WERI-Rb-1 (cell line): Measurements from ENCODE around the gene AGFG1.

Experiments
- DNase-seq: peaks from one replicate; pipeline ENCODE4 v3.0.0-alpha.2; 2020
- H3K27ac ChIP-seq: fragments of 250-450 bp; sonication (Bioruptor Pico); 2 replicates; pipeline ENCODE4 v1.5.1; 2020; ENCODE audit warnings: mild to moderate bottlenecking, moderate library complexity
- H3K27me3 ChIP-seq: fragments of 250-450 bp; sonication (Bioruptor Pico); 2 replicates; pipeline ENCODE4 v1.5.1; 2021; ENCODE audit warnings: mild to moderate bottlenecking, low read depth, moderate library complexity; ENCODE audit not compliant: insufficient read depth, severe bottlenecking
- H3K36me3 ChIP-seq: fragments of 250-450 bp; sonication (Bioruptor Pico); 2 replicates; pipeline ENCODE4 v1.5.1; 2020; ENCODE audit warnings: mild to moderate bottlenecking, moderate library complexity
- H3K4me3 ChIP-seq: 2 replicates; pipeline ENCODE4 v1.5.1; 2011; ENCODE audit warnings: low read depth, mild to moderate bottlenecking, control low read depth, low read length
- H3K9me3 ChIP-seq: fragments of 250-450 bp; sonication (Bioruptor Pico); 2 replicates; pipeline ENCODE4 v1.5.1; 2021; ENCODE audit warnings: mild to moderate bottlenecking, moderate library complexity; ENCODE audit not compliant: severe bottlenecking
- TF ChIP-seq, protein P1 (sequence below): IDR thresholded peaks from 2 replicates; pipeline ENCODE4 v1.5.1; 2011; ENCODE audit warnings: low read depth, mild to moderate bottlenecking, control low read depth, inconsistent platforms, low read length

The AGFG1 gene

DNA sequence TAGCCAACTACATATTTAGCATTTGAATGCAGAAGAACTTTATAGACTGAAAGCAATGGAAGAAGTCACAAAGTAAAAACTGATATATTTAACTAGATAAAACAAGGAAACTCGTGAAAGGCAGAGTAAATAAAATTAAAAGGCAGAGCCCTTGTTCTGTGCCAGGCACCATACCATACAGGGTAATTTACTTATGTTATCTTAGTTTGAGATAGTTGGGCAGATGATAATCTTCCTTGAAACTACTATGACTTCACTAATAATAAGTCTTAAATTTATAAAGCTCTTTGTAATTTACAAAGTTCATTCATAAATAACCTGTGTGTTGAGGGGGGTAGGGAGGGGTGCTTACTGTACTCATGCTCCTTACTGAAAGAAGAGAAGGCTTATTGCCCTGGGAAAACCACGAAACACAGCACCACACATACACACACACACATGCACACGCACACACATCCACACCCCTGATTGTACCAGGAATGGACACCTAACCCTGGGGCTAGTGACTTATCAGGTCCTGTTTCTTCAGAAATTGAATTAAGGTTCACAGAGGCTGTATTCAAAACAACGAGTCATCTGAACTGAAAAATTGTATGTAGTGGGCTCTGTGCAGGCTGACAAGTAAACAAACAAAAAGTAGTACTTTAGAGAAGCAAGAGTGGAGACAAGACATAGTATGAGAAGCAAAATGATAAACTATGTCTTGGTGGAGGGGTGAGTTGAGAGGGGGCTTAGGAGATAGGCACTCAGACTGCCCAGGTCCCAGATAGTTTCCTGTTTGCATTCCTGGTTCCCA, 38.1 kb downstream of the AGFG1 start:
- Histone ChIP-seq H3K27me3 (no peaks in the 10 kb centered on the region), H3K4me3 (no peak overlapping the region), H3K9me3 (no peaks in the 10 kb centered on the region), H3K36me3 (no peaks in the 10 kb centered on the region), H3K27ac (no peak overlapping the region)
- no peak for DNase-seq
- TF ChIP-seq, protein P1, sequence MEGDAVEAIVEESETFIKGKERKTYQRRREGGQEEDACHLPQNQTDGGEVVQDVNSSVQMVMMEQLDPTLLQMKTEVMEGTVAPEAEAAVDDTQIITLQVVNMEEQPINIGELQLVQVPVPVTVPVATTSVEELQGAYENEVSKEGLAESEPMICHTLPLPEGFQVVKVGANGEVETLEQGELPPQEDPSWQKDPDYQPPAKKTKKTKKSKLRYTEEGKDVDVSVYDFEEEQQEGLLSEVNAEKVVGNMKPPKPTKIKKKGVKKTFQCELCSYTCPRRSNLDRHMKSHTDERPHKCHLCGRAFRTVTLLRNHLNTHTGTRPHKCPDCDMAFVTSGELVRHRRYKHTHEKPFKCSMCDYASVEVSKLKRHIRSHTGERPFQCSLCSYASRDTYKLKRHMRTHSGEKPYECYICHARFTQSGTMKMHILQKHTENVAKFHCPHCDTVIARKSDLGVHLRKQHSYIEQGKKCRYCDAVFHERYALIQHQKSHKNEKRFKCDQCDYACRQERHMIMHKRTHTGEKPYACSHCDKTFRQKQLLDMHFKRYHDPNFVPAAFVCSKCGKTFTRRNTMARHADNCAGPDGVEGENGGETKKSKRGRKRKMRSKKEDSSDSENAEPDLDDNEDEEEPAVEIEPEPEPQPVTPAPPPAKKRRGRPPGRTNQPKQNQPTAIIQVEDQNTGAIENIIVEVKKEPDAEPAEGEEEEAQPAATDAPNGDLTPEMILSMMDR, result no peak

DNA sequence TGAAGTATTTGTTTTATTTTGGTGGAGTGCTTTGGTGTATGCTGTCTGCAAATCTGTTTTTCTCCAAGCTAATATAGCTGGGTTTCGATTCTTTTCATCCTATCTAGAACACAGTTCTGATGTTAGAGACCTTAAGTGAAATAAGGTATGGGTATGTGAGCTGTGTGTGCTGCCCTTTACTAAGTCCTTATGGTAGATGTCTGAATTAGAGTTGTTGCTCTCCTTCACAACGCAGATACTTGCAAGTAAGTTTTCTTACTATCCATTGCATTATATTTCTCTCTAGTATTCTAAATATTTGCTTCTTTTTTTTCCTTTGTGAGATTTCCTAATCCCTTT, 38.6 kb downstream of the AGFG1 start:
- TF ChIP-seq, protein P1, result no peak
- DNase-seq, result no peak
- no peaks in the 10 kb centered on the region for H3K9me3 ChIP-seq
- H3K4me3 ChIP-seq, result no peak overlapping the region
- H3K36me3 ChIP-seq, result no peaks in the 10 kb centered on the region
- H3K27me3 ChIP-seq, result no peaks in the 10 kb centered on the region
- H3K27ac ChIP-seq, result no peak overlapping the region

DNA sequence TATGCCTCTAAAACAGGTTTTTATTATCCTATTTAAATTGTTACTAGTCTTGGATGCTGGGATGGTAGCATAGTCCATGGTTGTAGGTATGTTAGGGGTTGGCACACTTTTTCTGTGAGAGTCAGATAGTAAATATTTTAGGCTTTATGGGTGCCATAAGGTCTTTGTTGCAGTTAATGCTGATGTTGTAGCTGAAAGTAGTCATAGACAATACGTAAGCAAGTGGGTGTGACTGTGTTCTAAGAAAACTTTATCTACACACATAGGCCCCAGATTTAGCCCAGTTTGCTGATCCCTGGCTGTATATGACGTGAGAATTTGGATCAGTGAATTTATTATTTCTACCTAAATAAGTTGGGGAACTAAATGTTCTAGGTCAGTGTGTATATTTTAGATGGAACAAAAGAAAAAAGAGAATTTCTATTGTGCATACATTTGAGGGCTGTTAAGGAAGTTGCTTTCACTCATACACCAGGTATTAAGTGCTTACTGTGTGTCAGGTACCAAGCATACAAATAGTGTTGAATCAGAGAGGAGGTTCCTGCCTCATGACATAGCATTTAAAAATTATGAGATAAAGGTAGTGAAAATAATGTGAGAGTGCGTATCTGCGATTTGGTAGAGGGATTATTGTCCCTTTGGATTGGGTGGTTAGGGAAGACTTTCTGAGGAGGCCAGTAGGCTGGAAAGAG, 39.4 kb downstream of the AGFG1 start:
- H3K4me3 ChIP-seq, result no peak overlapping the region
- no peaks in the 10 kb centered on the region for H3K27me3 ChIP-seq
- no peaks in the 10 kb centered on the region for H3K9me3 ChIP-seq
- TF ChIP-seq, protein P1, result no peak
- H3K36me3 ChIP-seq, result no peaks in the 10 kb centered on the region
- no peak overlapping the region for H3K27ac ChIP-seq
- no peak for DNase-seq

DNA sequence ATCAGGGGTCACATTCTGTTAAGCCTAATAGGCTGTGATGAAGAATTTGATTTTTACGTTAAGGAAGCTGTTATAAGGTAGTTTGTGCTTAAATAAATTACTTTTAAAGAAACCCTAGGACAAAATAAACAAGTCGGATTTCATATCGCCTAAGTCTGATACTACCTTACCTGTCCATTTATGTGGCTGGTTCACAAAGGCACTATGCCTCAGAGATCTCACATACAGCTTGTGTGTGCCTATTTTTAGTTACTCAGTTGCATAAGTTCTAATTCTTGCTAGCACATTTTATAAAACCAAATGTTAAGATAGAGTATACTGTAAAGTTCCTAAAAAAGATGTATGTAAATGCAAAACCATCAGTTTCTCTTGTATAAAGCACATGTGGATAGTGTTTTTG, 40.0 kb downstream of the AGFG1 start:
- DNase-seq, result no peak
- H3K4me3 ChIP-seq, result no peak overlapping the region
- no peaks in the 10 kb centered on the region for H3K9me3 ChIP-seq
- no peaks in the 10 kb centered on the region for H3K36me3 ChIP-seq
- H3K27me3 ChIP-seq, result no peaks in the 10 kb centered on the region
- TF ChIP-seq, protein P1, result no peak
- no peak overlapping the region for H3K27ac ChIP-seq

DNA sequence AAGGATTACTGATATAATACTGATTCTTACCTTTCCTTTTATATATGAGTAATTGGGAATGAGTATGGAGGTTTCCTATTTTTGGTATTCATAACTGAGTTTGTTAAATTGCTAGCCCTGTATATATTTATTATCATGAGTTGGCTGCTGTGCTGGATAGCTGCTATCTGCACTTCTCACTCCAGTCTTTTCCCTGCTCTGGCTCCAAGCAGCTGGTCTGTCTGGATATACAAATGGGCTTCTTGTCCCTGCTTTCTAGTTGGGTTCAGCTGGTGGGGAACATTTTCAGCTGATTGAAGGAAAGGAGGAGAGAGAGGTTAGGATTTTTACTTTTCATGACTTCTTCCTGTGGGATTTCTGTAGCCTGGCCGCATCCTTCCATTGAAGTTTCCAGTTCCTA, 41.2 kb downstream of the AGFG1 start:
- Histone ChIP-seq H3K9me3 (no peaks in the 10 kb centered on the region), H3K36me3 (no peaks in the 10 kb centered on the region), H3K4me3 (no peak overlapping the region), H3K27me3 (no peaks in the 10 kb centered on the region), H3K27ac (no peak overlapping the region)
- TF ChIP-seq, protein P1, result no peak
- DNase-seq, result no peak
